Effector CD8-positive, alpha-beta T cell (primary cell): ENCODE data around the gene DDC.
"Not testable (repeated sequence)": the region's sequence is repeated elsewhere in the genome, so short reads cannot be mapped to it uniquely, and the experiment has no call there.

Source experiments
- DNase-seq: peaks from one replicate; lab custom pipeline; 2025; lab: John Stamatoyannopoulos, UW

The DDC gene

DNA sequence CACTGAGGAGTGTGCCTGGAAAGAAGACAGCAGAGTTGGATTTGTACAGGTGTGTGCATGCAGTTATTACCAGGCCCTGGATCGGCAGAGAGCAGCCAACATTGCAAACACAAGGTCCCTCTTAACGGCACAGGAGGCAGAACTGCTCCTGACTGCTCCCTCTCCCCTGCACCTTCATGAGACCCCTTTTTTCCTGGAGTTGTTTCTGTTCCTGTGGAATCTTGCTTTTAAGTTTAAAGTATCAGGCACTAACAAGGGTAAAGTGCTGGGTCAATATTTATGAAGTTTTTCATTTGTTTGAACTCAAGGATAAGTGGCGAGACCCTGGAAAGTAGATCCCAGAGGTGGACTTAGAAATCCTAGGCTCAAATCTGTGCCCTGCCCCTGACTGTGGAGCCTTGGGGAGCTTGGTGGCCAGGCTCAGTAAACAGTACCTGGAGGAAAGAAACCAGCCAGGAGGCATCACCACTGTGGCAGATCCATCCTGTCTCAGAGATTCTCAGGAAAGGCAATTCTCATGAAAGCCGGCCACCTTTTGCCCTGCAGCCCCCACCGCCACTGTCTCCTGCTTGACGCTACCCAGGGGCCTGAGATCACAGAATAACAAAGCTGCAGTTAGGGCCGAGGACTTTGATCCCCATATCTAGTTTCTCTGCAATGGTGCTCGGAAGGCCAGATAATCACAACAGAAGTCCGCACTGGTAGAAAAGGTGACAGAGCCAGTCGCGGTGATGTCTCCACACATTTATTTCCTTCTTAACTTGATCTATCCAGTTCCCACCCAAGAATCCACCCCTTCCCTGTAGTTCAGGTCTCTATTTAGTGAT is 36.7 kb downstream of the DDC start:
- DNase-seq = no peak

DNA sequence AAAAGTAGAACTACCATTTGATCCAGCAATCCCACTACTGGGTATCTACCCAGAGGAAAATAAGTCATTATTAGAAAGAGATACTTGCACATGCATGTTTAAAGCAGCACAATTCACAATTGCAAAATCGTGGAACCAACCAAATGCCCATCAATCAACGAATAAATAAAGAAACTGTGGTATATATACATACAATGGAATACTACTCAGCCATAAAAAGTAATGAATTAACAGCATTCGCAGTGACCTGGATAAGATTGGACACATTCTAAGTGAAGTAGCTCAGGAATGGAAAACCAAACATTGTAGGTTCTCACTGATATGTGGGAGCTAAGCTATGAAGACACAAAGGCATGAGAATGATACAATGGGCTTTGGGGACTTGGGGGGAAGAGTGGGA is 45.9 kb downstream of the DDC start:
- DNase-seq = not testable (repeated sequence)

DNA sequence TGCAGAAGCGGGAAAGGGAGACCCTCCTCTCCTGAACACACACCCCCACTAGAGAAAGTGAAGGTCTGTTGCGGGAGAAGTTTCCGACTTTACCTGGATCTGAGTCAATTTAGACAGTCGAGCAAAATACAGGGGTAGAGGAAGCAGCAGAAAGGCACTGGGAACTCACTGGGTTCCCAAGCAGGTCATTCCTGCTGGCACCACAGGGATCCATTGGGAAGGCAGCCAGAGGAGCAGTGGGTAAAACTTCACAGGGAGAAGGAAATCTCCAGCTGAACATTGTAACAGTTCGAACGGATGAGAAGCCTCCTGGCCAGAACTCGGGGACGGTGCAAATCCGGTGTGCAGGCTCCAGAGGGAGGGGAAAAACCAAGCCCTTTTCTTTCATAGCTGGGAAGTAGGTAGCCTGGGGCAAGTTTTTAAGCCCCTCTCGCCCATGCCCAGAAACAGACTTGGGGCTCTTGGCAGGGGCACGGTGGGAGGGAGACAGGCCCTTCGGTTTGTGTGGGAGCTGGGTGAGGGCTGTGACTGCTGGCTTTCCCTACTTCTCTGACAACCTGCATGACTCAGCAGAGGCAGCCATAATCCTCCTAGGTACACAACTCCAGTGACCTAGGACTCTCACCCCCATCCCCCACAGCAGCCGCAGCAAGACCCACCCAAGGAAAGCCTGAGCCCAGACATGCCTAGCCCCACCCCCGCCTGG is 51.9 kb downstream of the DDC start:
- DNase-seq = no peak

DNA sequence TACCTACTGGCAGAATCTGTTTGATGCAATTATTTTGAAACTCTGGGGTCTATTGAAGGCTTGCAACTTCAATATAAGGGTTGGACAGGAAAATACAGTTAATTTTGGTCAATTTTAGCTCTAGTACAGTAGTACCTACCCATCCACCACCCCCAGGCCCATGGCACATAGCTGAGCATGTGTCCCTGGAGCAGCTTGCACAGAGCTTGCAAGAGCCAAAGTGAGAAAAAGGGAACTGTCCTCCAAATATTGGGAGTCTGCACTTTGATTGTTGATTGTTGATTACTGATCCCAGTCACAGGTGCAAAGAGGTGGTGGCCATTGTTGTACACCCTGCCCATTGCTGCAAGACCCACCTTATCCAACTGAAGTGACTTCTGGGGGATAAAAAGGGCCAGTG is 52.8 kb downstream of the DDC start:
- DNase-seq = no peak

- DNase-seq = no peak
These were observed 55.7 kb downstream of the DDC start for GRCh38 chr7:50509459-50509858.

GRCh38 chr7:50508471-50508943 is 56.7 kb downstream of the DDC start:
- DNase-seq = no peak

DNA sequence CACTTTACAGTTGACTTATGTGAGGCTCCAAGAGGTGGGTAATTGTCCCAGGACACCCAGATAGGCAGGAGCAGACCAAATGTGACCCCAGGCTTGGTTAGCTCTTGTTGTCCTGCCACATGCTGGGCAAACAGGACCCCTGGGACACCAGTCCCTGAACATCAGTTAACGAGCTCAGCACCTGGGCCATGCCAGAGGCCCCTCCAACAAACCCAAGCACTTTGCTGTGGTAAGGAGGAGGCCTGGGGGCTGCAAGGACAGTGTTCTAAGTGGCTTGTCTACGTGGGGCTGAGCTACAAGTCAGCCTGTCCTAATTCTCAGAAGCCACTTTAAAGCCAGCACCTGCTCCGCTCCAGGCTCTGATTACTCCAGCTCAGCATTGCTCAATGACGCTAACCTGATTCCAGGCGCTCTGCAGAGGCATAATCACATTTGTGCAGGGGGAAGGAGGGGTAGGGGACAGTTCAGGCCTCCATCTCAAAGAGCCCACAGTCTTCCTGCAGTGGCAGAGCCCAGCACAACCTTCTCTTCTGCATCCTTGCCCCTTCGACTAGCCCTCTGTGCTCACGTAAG is 57.2 kb downstream of the DDC start:
- DNase-seq = no peak

DNA sequence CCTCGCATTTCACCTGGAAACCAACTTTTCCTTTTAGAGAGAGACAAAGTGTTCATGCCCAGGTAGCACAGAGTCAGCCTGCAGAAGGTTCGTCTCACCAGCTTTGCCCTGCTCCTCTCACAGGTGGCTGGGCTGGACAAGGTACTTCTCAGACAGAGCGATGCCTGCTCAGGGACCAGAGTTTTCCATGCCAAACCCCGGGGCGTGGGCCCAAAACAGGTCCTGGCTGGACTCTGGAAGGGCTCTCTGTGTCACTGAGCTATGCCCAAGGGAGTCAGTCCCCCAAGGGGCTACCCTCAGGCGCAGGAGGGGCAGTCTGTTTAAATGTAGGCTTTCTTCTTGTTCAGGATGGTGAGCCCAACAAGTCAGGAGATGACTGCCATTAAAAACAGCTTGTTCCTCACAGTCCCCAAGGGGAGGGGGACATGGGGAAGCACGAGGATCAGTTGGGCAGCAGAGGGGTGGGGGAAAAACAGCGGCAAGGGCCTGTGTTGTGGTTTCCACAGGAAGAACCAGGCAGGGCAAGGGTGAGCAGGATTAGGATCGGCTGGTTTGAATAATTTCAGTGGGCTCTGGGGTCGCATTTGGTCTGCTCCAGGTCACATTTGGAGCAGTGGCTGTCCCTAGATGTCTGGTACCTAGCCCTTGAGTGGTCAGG is 59.5 kb downstream of the DDC start:
- DNase-seq = no peak

DNA sequence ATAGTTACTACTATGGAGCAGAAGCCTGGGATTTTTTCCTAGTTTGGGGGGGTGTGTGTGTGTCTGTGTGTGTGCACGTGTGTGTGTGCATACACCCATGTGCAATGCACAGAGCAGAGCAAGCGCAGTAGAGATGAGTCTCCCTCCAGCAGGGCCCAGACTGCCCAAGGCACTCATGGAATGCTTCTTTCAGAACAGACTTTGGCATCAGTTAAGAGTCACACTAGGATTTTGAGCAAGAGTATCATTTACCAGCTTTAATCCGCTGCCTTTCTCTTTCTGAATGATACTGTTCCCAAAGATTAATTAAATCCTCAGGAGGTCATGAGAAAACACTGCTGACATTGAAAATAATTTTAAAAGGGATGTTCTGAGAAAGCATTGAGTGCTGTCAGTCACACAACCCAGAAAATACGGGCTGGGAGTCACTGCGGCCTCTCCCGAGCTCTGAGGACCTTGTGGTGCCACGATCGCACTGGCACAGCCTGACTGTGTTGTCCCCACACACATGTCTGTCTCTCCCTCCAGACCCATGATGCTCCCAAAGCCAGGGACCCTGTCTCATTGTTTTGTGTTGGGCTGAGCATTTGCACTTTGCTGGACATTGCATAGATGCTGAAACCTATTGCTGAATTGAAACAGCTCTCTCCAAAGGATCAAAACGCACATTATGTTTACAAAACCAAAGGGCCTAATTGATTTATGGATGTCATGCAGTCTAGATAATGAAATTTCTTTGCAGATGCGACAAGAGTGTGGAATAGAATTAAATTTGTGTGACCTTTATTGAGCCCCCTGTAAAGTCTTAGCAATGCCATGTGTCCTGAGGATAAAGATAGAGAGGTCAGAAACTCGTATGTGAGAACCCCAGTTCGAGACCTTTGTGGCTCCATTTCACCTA is 60.3 kb downstream of the DDC start:
- DNase-seq = no peak

DNA sequence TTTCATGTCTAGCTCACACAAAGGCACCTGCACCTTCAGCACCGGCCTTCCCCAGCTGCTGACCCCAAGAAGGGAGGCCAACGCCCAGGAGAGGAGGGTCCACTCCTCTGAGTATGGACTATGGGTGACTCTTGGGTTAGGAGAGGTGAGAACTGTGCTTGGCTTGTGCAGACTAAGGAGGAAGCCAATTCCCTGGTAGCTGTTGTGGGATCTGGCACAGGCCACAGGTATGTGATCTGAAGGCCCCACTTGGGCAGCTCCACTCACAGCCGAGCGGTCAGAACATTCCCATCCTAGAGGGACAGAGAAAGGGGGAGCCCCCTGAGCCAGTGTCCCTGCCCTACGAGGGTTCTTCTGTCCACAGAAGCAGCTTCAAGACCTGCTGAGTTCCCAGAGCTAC is 62.3 kb downstream of the DDC start:
- DNase-seq = no peak

GRCh38 chr7:50502001-50502684 is 63.1 kb downstream of the DDC start:
- no peak for DNase-seq

DNA sequence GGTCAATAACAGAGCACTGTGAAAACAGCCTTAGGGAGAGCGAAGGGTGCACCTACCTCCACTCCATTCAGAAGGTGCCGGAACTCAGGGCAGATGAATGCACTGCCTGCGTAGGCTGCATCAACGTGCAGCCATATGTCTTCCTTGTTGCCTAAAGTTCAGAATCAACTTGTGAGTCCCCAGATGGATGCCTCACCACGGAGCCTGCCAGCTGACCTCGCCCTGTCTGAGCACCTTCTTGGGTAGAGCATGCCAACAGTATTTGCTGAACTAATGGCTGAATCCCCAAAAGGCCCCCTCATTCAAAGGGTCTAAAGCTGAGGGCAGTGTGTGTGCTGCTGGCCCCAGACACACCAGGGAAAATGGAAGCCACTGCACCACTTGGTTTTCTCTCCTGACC is 66.1 kb downstream of the DDC start:
- no peak for DNase-seq

GRCh38 chr7:50497968-50498367 is 67.2 kb downstream of the DDC start:
- DNase-seq = no peak

DNA sequence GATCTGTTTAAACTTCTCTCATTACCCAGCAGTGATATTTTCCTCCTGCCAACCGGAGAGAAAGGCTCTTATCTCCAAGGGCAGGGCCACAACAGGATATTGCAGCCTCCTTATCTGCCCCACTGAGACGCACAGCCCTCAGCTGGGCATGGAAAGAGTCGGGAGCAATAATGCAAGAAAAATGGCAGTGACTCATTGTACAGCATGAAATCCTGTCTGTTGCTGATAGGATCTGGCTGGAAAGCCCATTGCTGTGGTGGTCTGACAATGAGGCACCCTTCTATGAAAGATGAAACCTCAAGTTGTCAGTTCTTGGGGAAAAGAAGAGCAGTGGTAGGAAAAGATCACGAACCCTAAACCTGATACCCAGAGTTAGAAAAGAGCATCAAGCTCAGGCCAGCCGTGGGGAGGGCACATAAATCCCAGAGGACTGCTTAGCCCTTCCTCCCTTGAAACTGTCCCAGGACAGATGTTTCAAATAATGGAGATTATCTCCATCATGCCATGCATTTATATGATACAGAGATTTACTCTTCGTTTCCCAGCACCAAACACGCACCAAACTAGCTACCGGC is 68.0 kb downstream of the DDC start:
- no peak for DNase-seq

DNA sequence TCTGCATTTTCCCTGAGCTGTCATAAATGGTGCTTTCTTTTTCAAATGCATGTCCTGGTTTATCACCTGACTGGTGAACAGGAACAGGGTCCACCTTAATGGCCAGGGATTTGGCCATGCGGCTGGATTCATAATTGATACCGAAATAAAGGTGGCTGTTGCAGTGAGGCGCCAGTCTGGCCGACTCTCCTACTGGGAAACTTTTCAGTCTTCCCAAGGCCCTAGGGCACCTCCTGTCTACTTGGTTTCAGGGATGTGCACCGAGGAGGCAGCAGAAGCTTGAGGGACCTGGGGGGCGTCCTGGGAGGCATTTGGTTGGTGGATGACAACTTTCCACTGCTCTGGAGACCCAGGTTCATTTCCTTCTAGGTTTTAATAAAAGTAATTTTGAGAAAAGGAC is 68.6 kb downstream of the DDC start:
- DNase-seq = no peak

GRCh38 chr7:50495746-50496145 is 69.5 kb downstream of the DDC start:
- DNase-seq = no peak

DNA sequence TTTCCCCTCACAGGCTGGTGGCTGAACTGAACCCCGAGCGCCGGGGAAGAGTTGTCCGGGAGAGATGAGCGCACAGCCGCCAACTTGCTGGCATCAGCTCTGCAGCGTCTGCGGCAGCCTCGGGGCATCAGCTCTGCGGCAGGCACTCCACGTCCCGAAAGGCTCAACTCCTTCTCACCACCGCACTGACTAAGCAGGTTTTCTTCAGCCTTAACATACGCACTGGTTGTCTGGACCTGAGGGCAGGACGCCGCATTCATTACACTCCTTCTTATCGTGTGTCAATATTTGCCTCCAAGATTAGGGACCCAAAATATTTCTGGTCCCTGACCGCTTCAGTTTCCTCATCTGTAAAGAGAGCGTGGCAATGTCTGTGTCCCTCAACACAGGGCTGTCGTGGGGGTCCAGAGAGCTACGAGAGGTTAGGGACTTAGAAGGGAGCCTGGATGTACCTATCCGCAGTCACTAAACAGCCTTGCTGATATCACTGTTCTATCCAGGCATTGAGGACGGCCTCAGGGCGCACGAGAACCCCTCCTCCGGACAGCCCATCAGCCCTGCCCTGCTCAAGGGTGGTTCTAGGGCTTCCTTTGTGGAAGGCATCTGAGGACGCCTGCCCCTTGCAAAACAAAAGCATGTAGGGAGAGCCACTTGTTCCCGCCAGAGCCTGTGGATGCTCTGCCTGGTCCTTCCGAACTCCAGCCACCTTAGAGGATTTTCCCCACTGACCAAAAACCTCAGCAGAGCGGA is 72.3 kb downstream of the DDC start:
- DNase-seq = no peak

- DNase-seq = no peak
These were observed 73.3 kb downstream of the DDC start for GRCh38 chr7:50491943-50492342.

DNA sequence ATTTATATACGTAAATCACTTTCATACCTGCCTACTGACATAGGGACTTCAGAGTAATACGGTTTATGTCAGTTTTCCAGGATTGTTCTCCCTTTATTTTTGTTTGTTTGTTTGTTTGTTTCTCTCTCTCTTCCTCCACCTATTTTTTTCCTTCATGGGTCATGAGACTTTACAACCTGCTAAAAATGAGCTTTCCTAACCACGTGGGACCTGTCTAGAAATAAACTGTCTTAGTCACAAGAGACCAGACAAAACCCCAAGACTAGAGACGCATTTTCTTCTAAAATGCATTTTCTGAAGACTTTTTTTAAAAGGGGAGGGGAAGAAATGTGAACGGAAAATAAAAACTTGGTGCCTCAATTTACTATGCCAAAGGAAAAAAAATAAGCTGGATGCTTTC is 74.0 kb downstream of the DDC start:
- no peak for DNase-seq

DNA sequence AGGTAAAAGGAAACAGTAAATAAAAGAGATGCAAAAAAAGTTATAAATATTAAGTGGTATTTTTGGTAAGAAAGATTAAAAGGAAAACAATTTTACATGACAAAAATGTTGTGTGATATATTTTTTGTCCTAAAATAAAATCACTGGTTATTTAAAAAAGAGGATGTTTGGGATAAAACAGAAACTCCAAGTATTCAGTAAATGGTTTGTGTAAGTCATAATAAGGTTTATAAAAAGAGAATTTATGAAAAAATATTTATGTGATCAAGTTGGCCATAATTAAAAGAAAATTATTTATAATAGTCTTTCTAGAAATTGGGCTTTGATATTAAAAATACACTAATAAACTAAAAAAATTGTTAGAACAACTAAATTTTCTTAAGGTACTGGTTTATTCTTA is 76.8 kb downstream of the DDC start:
- DNase-seq = no peak
